Measurements from ENCODE around the gene CD68. TPM values are rescaled to one million over a fixed set of nuclear protein-coding genes. Genes with fewer than 3 reads are reported as not detected.
"Not testable (repeated sequence)": the region's sequence is repeated elsewhere in the genome, so short reads cannot be mapped to it uniquely, and the experiment has no call there.

Gene CD68
- total RNA-seq, 2 experiments from 2014 or later, result 34.5 to 36.0 TPM

GRCh38 chr17:7611635-7612293, 32.3 kb downstream of the CD68 start:
- peaks cover 16% of the 10 kb centered on the region for H3K36me3 Mint-ChIP-seq (ENCODE audit: low read depth)
- H3K27ac Mint-ChIP-seq, result peak overlapping the region; percentile 55
- peak overlapping the region; percentile 39 for H3K4me3 Mint-ChIP-seq
- no peaks in the 10 kb centered on the region for H3K9me3 Mint-ChIP-seq
- H3K4me1 Mint-ChIP-seq, result peaks cover 30% of the 10 kb centered on the region
- ChIA-PET POLR2A (interaction anchor here (1.2 to 2.0 kb wide), 5 partner anchors 28 to 208 kb away, joined by 3 to 8 read pairs (median 3); partner anchors contain the start of genes CD68, MPDU1, TMEM256 and WRAP53), CTCF (interaction anchor here (0.8 to 5.1 kb wide), 2 partner anchors 51 to 75 kb away, joined by 3 to 56 read pairs; partner anchors contain the start of genes TP53 and WRAP53)
- DNase-seq, result no peak
- no peaks in the 10 kb centered on the region for H3K27me3 Mint-ChIP-seq

- peak overlapping the region; percentile 39 for H3K4me3 Mint-ChIP-seq
- DNase-seq, result no peak
- peak overlapping the region; percentile 55 for H3K27ac Mint-ChIP-seq
- no peaks in the 10 kb centered on the region for H3K9me3 Mint-ChIP-seq
- no peaks in the 10 kb centered on the region for H3K27me3 Mint-ChIP-seq
- H3K4me1 Mint-ChIP-seq, result peaks cover 30% of the 10 kb centered on the region
- ChIA-PET POLR2A (interaction anchor here (1.2 kb wide), 3 partner anchors 76 to 208 kb away, joined by 3 to 5 read pairs (median 3); partner anchors contain the start of genes TMEM256 and WRAP53), CTCF (interaction anchor here (0.8 to 5.1 kb wide), 2 partner anchors 52 to 74 kb away, joined by 3 to 56 read pairs; partner anchors contain the start of genes TP53 and WRAP53)
- peaks cover 16% of the 10 kb centered on the region for H3K36me3 Mint-ChIP-seq (ENCODE audit: low read depth)
Measured at GRCh38 chr17:7612294-7612640, 32.8 kb downstream of the CD68 start.

GRCh38 chr17:7613769-7614424, 34.5 kb downstream of the CD68 start:
- DNase-seq, result no peak
- H3K4me3 Mint-ChIP-seq, result peak overlapping the region; percentile 89
- ChIA-PET CTCF (interaction anchor here (1.1 to 5.1 kb wide), 6 partner anchors 15 to 179 kb away, joined by 3 to 56 read pairs (median 4); partner anchors contain the start of genes TMEM102, TP53 and WRAP53), POLR2A (interaction anchor here (0.6 to 4.8 kb wide), 11 partner anchors 8 to 130 kb away, joined by 3 to 62 read pairs (median 4); partner anchors contain the start of genes CD68, MPDU1, POLR2A and SAT2)
- peak overlapping the region; percentile 78 for H3K27ac Mint-ChIP-seq
- H3K27me3 Mint-ChIP-seq, result no peaks in the 10 kb centered on the region
- peaks cover 16% of the 10 kb centered on the region for H3K36me3 Mint-ChIP-seq (ENCODE audit: low read depth)
- H3K4me1 Mint-ChIP-seq, result peaks cover 30% of the 10 kb centered on the region
- H3K9me3 Mint-ChIP-seq, result no peaks in the 10 kb centered on the region

GRCh38 chr17:7614425-7615264, 35.2 kb downstream of the CD68 start, which contains the start of gene FXR2:
TSS of gene FXR2 (minus strand) at chr17:7614897. CDS start at chr17:7614532, 365 bp downstream.
- ChIA-PET CTCF (interaction anchor here (0.6 to 5.1 kb wide), 24 partner anchors 9 to 564 kb away, joined by 3 to 56 read pairs (median 3); partner anchors contain the start of genes GABARAP, SAT2, SOX15 and TMEM102), POLR2A (interaction anchor here (0.6 to 4.8 kb wide), 17 partner anchors 9 to 681 kb away, joined by 3 to 62 read pairs (median 4); partner anchors contain the start of genes CD68, MPDU1, POLR2A and SAT2)
- peak; percentile 99 for DNase-seq
- Mint-ChIP-seq H3K9me3 (no peaks in the 10 kb centered on the region), H3K27ac (peak within 1 kb of the TSS; percentile 82), H3K4me1 (peaks cover 27% of the 10 kb centered on the region), H3K4me3 (peak within 1 kb of the TSS; percentile 89), H3K36me3 (ENCODE audit: low read depth) (peaks cover 14% of the 10 kb centered on the region), H3K27me3 (no peaks in the 10 kb centered on the region)

GRCh38 chr17:7615265-7615747, 35.9 kb downstream of the CD68 start:
- no peak for DNase-seq
- peak overlapping the region; percentile 76 for H3K4me3 Mint-ChIP-seq
- H3K4me1 Mint-ChIP-seq, result peaks cover 27% of the 10 kb centered on the region
- H3K36me3 Mint-ChIP-seq (ENCODE audit: low read depth), result peaks cover 14% of the 10 kb centered on the region
- H3K9me3 Mint-ChIP-seq, result no peaks in the 10 kb centered on the region
- peak overlapping the region; percentile 82 for H3K27ac Mint-ChIP-seq
- ChIA-PET POLR2A (interaction anchor here (0.6 to 4.8 kb wide), 12 partner anchors 12 to 680 kb away, joined by 3 to 62 read pairs (median 4); partner anchors contain the start of genes MPDU1, POLR2A, SAT2 and SLC25A35), CTCF (interaction anchor here (0.7 to 5.1 kb wide), 20 partner anchors 9 to 478 kb away, joined by 3 to 56 read pairs (median 4); partner anchors contain the start of genes GABARAP, SAT2, SOX15 and TP53)
- no peaks in the 10 kb centered on the region for H3K27me3 Mint-ChIP-seq

GRCh38 chr17:7618608-7619007, 39.2 kb downstream of the CD68 start:
- Mint-ChIP-seq H3K27ac (no peak overlapping the region), H3K9me3 (no peaks in the 10 kb centered on the region), H3K4me3 (no peak overlapping the region), H3K27me3 (no peaks in the 10 kb centered on the region), H3K36me3 (ENCODE audit: low read depth) (peaks cover 2% of the 10 kb centered on the region), H3K4me1 (peaks cover 5% of the 10 kb centered on the region)
- POLR2A ChIA-PET, result no interaction called here
- CTCF ChIA-PET, result interaction anchor here (1.1 to 1.8 kb wide), 2 partner anchors 9 to 29 kb away, joined by 4 to 5 read pairs; partner anchors contain the start of genes SAT2 and SOX15
- DNase-seq, result no peak

GRCh38 chr17:7620835-7621234, 41.4 kb downstream of the CD68 start:
- no peak overlapping the region for H3K27ac Mint-ChIP-seq
- H3K9me3 Mint-ChIP-seq, result no peaks in the 10 kb centered on the region
- H3K4me3 Mint-ChIP-seq, result no peak overlapping the region
- H3K4me1 Mint-ChIP-seq, result no peaks in the 10 kb centered on the region
- no peaks in the 10 kb centered on the region for H3K27me3 Mint-ChIP-seq
- ChIA-PET POLR2A (interaction anchor here (1.6 kb wide), 1 partner anchor 66 kb away, joined by 3 read pairs; the partner anchor contains the start of gene TP53), CTCF (interaction anchor here (0.6 kb wide), 2 partner anchors 52 to 575 kb away, joined by 3 to 5 read pairs; no protein-coding TSS in a partner anchor)
- no peak for DNase-seq
- H3K36me3 Mint-ChIP-seq (ENCODE audit: low read depth), result no peaks in the 10 kb centered on the region

GRCh38 chr17:7623661-7624060, 44.2 kb downstream of the CD68 start:
- H3K4me3 Mint-ChIP-seq, result no peak overlapping the region
- CTCF ChIA-PET, result interaction anchor here (1.2 kb wide), 1 partner anchor 9 kb away, joined by 5 read pairs; the partner anchor contains the start of gene FXR2
- H3K4me1 Mint-ChIP-seq, result peaks cover 14% of the 10 kb centered on the region
- no peak for DNase-seq
- H3K9me3 Mint-ChIP-seq, result no peaks in the 10 kb centered on the region
- H3K27ac Mint-ChIP-seq, result no peak overlapping the region
- POLR2A ChIA-PET, result no interaction called here
- peaks cover 3% of the 10 kb centered on the region for H3K36me3 Mint-ChIP-seq (ENCODE audit: low read depth)
- no peaks in the 10 kb centered on the region for H3K27me3 Mint-ChIP-seq

- not testable (repeated sequence) for H3K36me3 Mint-ChIP-seq (ENCODE audit: low read depth); H3K27me3 Mint-ChIP-seq; H3K27ac Mint-ChIP-seq; H3K9me3 Mint-ChIP-seq; H3K4me3 Mint-ChIP-seq; DNase-seq
- CTCF ChIA-PET, result interaction anchor here (2.4 kb wide), 1 partner anchor 11 kb away, joined by 14 read pairs; the partner anchor contains the start of gene FXR2
- peaks cover 14% of the 10 kb centered on the region for H3K4me1 Mint-ChIP-seq
- POLR2A ChIA-PET, result interaction anchor here (2.7 to 4.5 kb wide), 2 partner anchors 41 to 61 kb away, joined by 13 to 63 read pairs; partner anchors contain the start of genes MPDU1, TP53 and WRAP53
Measured at GRCh38 chr17:7625749-7626148, 46.3 kb downstream of the CD68 start.

GRCh38 chr17:7626307-7626706, 46.9 kb downstream of the CD68 start:
- ChIA-PET CTCF (interaction anchor here (2.4 kb wide), 1 partner anchor 11 kb away, joined by 14 read pairs; the partner anchor contains the start of gene FXR2), POLR2A (interaction anchor here (1.8 to 4.5 kb wide), 3 partner anchors 12 to 60 kb away, joined by 10 to 63 read pairs (median 13); partner anchors contain the start of genes FXR2, MPDU1, TP53 and WRAP53)
- H3K27ac Mint-ChIP-seq, result no peak overlapping the region
- DNase-seq, result no peak
- H3K9me3 Mint-ChIP-seq, result no peaks in the 10 kb centered on the region
- peaks cover 14% of the 10 kb centered on the region for H3K4me1 Mint-ChIP-seq
- H3K27me3 Mint-ChIP-seq, result no peaks in the 10 kb centered on the region
- H3K36me3 Mint-ChIP-seq (ENCODE audit: low read depth), result peaks cover 3% of the 10 kb centered on the region
- peak overlapping the region; percentile 92 for H3K4me3 Mint-ChIP-seq

GRCh38 chr17:7626956-7627249, 47.5 kb downstream of the CD68 start:
- DNase-seq, result no peak
- H3K36me3 Mint-ChIP-seq (ENCODE audit: low read depth), result peaks cover 3% of the 10 kb centered on the region
- no peaks in the 10 kb centered on the region for H3K27me3 Mint-ChIP-seq
- CTCF ChIA-PET, result interaction anchor here (1.5 to 2.4 kb wide), 4 partner anchors 9 to 61 kb away, joined by 3 to 25 read pairs (median 10); partner anchors contain the start of genes FXR2, TP53 and WRAP53
- H3K4me3 Mint-ChIP-seq, result peak overlapping the region; percentile 92
- no peaks in the 10 kb centered on the region for H3K9me3 Mint-ChIP-seq
- no peak overlapping the region for H3K27ac Mint-ChIP-seq
- POLR2A ChIA-PET, result interaction anchor here (1.4 to 4.5 kb wide), 4 partner anchors 12 to 216 kb away, joined by 3 to 63 read pairs (median 12); partner anchors contain the start of genes FXR2, MPDU1, TP53 and WRAP53
- peaks cover 14% of the 10 kb centered on the region for H3K4me1 Mint-ChIP-seq
